ENCODE results near the gene PSMA4.

DNA sequence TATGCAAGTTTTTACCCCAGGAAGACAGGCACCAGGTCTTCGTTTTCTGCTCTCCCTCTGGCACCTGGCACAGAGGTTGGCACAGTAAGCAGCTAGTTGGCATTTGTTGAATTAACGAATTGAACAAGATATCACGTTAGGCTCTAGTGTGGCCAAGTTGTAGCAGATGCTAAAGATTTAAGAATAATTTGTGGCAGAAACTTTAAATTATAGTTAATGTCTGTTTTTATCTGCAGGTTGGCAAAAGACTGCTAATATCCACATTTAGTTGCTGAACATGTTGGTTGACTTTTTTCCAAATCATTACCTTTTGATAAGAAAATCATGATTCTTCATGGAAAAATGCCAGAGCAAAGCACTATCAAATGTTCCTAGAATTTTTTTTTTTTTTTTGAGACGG, 33.2 kb downstream of the PSMA4 start:
- TF ChIP-seq YY1 (IDR thresholded peaks at IDR 0.05; ENCODE audit: low read depth) = no peak
- TF ChIP-seq, protein P1, sequence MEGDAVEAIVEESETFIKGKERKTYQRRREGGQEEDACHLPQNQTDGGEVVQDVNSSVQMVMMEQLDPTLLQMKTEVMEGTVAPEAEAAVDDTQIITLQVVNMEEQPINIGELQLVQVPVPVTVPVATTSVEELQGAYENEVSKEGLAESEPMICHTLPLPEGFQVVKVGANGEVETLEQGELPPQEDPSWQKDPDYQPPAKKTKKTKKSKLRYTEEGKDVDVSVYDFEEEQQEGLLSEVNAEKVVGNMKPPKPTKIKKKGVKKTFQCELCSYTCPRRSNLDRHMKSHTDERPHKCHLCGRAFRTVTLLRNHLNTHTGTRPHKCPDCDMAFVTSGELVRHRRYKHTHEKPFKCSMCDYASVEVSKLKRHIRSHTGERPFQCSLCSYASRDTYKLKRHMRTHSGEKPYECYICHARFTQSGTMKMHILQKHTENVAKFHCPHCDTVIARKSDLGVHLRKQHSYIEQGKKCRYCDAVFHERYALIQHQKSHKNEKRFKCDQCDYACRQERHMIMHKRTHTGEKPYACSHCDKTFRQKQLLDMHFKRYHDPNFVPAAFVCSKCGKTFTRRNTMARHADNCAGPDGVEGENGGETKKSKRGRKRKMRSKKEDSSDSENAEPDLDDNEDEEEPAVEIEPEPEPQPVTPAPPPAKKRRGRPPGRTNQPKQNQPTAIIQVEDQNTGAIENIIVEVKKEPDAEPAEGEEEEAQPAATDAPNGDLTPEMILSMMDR (IDR thresholded peaks at IDR 0.05) = no peak
- TF ChIP-seq POLR2AphosphoS5 (IDR thresholded peaks at IDR 0.05; ENCODE audit: low read depth, low read length) = no peak
- TF ChIP-seq USF2 (IDR thresholded peaks at IDR 0.05; ENCODE audit: borderline replicate concordance, low read depth, low read length) = no peak
- no peak for TF ChIP-seq FOXJ3 (CRISPR knock-in tag; IDR thresholded peaks at IDR 0.05)
- TF ChIP-seq SMC3 (IDR thresholded peaks at IDR 0.05; ENCODE audit: low read depth, low read length) = no peak
- no peak for TF ChIP-seq CHD2 (IDR thresholded peaks at IDR 0.05; ENCODE audit: low read length, partially characterized antibody)
- no peak for TF ChIP-seq EZH2phosphoT487 (IDR thresholded peaks at IDR 0.05; ENCODE audit: borderline replicate concordance, low read depth)
- no peak for TF ChIP-seq EP300 (IDR thresholded peaks at IDR 0.05; ENCODE audit: borderline replicate concordance in 1 of 2, low read depth in 1 of 2, low read length in 1 of 2)
- TF ChIP-seq RFX5 (IDR thresholded peaks at IDR 0.05; ENCODE audit: low read length) = no peak
- TF ChIP-seq RAD21 (IDR thresholded peaks at IDR 0.05; ENCODE audit: low read length) = no peak

Measured in SK-N-SH (cell line).